Gastrocnemius medialis (tissue), 4 donors: Measurements from ENCODE around the gene ULBP2. TPM values are rescaled to one million over a fixed set of nuclear protein-coding genes. Genes with fewer than 3 reads are reported as not detected.
A peak's percentile ranks its signal among the peaks of the same experiment; 100 is the strongest.

Experiments used
- ATAC-seq, 2 donors: fragments of 150-250 bp; one replicate each; pipeline ENCODE4 v1.9.1; 2016
- DNase-seq, 2 donors: peaks; one replicate each; pipeline ENCODE4 v3.0.0-alpha.2; 2019
- H3K27ac ChIP-seq, 4 donors: fragments of 200-600 bp; sonication (generic); 1 replicate in 1 of 4; 2 replicates in 3 of 4; pipeline ENCODE4 v1.5.1; 2016 to 2018; ENCODE audit warnings: mild to moderate bottlenecking in 2 of 4, moderate library complexity in 1 of 4
- H3K27me3 ChIP-seq, 3 donors: fragments of 200-600 bp; sonication (generic) in 2 of 3; 1 replicate in 1 of 3; 2 replicates in 2 of 3; pipeline versions ENCODE4 v1.5.1 to v1.6.0; 2016 to 2019; ENCODE audit warnings: mild to moderate bottlenecking in 1 of 3, moderate library complexity in 1 of 3
- H3K36me3 ChIP-seq, 2 donors: fragments of 200-600 bp; sonication (generic) in 1 of 2; one replicate each; pipeline ENCODE4 v1.5.1; 2017 to 2018
- H3K4me1 ChIP-seq, 2 donors: fragments of 200-600 bp; sonication (generic) in 1 of 2; one replicate each; pipeline ENCODE4 v1.5.1; 2016 to 2017; ENCODE audit warnings: mild to moderate bottlenecking in 2 of 2
- H3K4me3 ChIP-seq, 4 donors: fragments of 200-600 bp; sonication (generic) in 3 of 4; 1 replicate in 1 of 4; 2 replicates in 3 of 4; pipeline ENCODE4 v1.5.1; 2016 to 2019; ENCODE audit warnings: mild to moderate bottlenecking in 2 of 4
- H3K9me3 ChIP-seq, 3 donors: fragments of 200-600 bp; sonication (generic) in 2 of 3; 1 replicate in 1 of 3; 2 replicates in 2 of 3; pipeline ENCODE4 v1.5.1; 2016 to 2019
- POLR2A ChIP-seq, 2 donors: fragments of 450-650 bp; IDR thresholded peaks; one replicate each; pipeline ENCODE4 v1.6.1; 2017; ENCODE audit warnings: antibody characterized with exemption in 2 of 2, mild to moderate bottlenecking in 2 of 2, moderate library complexity in 2 of 2
- in situ Hi-C, 4 donors: fragments of 200-750 bp; cut with MboI; loops; one replicate each; pipeline versions ENCODE4 v1.15.0 to v1.8.0; 2017; ENCODE audit warnings: low sequenced_read_pairs in 4 of 4
- intact Hi-C: fragments of 100-400 bp; cut with DNase I; formaldehyde crosslinking; loops from one replicate; pipeline ENCODE4 v1.15.1; 2023; ENCODE audit warnings: low total_unique reads
- total RNA-seq, 4 donors: library from RNA; depleted of rRNA; stranded (reverse); fragments of >200 nt; gene quantifications; one replicate each; pipeline versions ENCODE4 v1.1.0 to v1.2.3, GENCODE V29; 2016
- TF ChIP-seq, protein P1 (sequence below), 5 experiments: fragments of 450-650 bp in 3 of 5; fragments of 200-600 bp in 2 of 5; sonication (generic) in 2 of 5; IDR thresholded peaks in 4 of 5; conservative IDR thresholded peaks in 1 of 5; 1 replicate in 4 of 5; 2 replicates in 1 of 5; pipeline ENCODE4 v1.5.1; 2016 to 2019; ENCODE audit warnings: antibody characterized with exemption in 5 of 5, mild to moderate bottlenecking in 3 of 5, moderate library complexity in 3 of 5

Gene ULBP2
- total RNA-seq, 4 donors from 2014 or later, result 0.44 to 0.49 TPM; not detected in 2

DNA sequence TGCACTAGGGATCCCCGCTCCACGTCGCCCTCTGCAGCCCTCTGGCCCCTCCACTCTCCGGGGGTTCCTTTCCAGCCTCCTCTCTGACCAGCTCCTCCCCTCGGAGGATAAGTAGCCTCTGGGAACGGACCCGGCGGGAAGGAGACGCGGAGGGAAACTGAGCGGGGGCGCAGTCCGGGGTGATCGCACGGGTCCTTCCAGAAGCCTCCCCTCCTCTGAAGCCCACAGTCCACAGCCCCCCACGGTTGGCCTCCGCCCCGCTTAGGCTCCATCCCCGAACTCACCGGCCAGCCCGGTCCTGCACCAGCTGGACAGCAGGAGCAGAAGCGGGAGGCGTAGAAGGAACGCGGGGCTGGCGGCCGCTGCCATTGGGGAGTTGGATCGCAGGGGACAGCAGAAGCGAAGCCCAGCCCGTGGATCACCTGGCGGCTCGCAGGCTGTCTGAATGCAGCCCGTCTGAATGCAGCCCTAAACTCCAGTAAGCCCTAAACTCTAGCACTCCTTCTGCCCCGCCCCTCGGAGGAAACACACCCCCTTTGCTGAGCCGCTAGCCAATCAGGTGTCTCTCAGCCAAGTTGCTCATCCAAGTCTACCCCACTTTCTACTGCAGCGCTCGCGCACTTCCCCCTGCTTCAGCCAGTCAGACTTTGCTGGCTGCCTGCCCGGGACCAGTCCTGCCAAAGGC, 19.0 kb upstream of the ULBP2 start, which contains the start of gene RAET1G:
RAET1G (minus strand) TSS at position 480 of the 685 bp plus-strand sequence; CDS start at position 369, 111 bp downstream.
- peak within 1 kb of the TSS; percentile 52 to 68 (median 56) for H3K4me3 ChIP-seq
- H3K27ac ChIP-seq, result no peak within 1 kb of the TSS
- in situ Hi-C loops (loop anchor here (5.0 to 10.0 kb wide), 4 partner anchors 75 to 90 kb away; no protein-coding TSS in a partner anchor), intact Hi-C loops (loop anchor here (10.0 kb wide), 1 partner anchor 198 kb away; no protein-coding TSS in a partner anchor)
- TF ChIP-seq POLR2A (IDR thresholded peaks at IDR 0.05), result peak in 1 of 2 donors; percentile 29
- TF ChIP-seq, protein P1, sequence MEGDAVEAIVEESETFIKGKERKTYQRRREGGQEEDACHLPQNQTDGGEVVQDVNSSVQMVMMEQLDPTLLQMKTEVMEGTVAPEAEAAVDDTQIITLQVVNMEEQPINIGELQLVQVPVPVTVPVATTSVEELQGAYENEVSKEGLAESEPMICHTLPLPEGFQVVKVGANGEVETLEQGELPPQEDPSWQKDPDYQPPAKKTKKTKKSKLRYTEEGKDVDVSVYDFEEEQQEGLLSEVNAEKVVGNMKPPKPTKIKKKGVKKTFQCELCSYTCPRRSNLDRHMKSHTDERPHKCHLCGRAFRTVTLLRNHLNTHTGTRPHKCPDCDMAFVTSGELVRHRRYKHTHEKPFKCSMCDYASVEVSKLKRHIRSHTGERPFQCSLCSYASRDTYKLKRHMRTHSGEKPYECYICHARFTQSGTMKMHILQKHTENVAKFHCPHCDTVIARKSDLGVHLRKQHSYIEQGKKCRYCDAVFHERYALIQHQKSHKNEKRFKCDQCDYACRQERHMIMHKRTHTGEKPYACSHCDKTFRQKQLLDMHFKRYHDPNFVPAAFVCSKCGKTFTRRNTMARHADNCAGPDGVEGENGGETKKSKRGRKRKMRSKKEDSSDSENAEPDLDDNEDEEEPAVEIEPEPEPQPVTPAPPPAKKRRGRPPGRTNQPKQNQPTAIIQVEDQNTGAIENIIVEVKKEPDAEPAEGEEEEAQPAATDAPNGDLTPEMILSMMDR (IDR thresholded peaks at IDR 0.05 in 4 of 5, conservative IDR thresholded peaks at IDR 0.05 in 1 of 5), result no peak
- H3K9me3 ChIP-seq, result no peaks in the 10 kb centered on the region
- DNase-seq (peak; percentile 71 to 77), ATAC-seq (peak; percentile 67 to 84)
- peaks cover 0 to 3% (median 0%) of the 10 kb centered on the region in 3 donors for H3K27me3 ChIP-seq
- H3K4me1 ChIP-seq, result peaks cover 15 to 18% of the 10 kb centered on the region in 2 donors
- H3K36me3 ChIP-seq, result no peaks in the 10 kb centered on the region

DNA sequence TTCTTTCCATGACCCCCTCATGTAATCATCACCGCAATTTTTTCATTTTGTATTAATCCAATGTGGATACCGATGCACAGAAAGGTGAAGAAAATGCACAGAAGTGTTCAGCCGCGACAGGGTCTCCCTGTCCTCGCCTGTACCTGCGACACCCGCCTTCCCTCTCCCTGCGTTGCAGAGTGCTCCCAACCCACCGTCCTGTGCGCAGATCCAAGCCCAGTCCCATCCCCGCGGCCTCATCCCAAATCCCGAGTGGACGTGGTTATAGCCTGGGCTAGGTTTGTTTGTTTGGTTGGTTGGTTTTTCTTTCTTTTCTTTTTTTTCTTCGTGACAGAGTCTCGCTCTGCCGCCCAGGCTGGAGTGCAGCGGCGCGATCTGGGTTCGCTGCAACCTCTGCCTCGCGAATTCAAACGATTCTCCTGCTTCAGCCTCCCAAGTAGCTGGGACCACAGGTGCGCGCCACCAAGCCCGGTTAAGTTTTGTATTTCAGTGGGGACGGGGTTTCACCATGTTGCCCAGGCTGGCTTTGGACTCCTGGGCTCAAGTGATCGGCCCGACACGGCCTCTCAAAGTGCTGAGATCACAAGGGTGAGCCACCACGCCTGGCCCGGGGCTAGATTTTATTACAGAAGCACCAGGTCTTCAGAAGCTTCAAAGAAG, 18.4 kb upstream of the ULBP2 start:
- Histone ChIP-seq H3K36me3 (no peaks in the 10 kb centered on the region), H3K4me3 (peak overlapping the region; percentile 52 to 68 (median 56)), H3K27me3 (peaks cover 0 to 3% (median 0%) of the 10 kb centered on the region in 3 donors), H3K27ac (no peak overlapping the region), H3K4me1 (peaks cover 15 to 18% of the 10 kb centered on the region in 2 donors), H3K9me3 (no peaks in the 10 kb centered on the region)
- DNase-seq (no peak), ATAC-seq (no peak)
- in situ Hi-C loops, result loop anchor here (5.0 to 10.0 kb wide), 4 partner anchors 76 to 91 kb away; no protein-coding TSS in a partner anchor
- TF ChIP-seq, protein P1 (IDR thresholded peaks at IDR 0.05 in 4 of 5, conservative IDR thresholded peaks at IDR 0.05 in 1 of 5), result no peak
- TF ChIP-seq POLR2A (IDR thresholded peaks at IDR 0.05), result no peak
- intact Hi-C loops, result loop anchor here (10.0 kb wide), 1 partner anchor 199 kb away; no protein-coding TSS in a partner anchor

DNA sequence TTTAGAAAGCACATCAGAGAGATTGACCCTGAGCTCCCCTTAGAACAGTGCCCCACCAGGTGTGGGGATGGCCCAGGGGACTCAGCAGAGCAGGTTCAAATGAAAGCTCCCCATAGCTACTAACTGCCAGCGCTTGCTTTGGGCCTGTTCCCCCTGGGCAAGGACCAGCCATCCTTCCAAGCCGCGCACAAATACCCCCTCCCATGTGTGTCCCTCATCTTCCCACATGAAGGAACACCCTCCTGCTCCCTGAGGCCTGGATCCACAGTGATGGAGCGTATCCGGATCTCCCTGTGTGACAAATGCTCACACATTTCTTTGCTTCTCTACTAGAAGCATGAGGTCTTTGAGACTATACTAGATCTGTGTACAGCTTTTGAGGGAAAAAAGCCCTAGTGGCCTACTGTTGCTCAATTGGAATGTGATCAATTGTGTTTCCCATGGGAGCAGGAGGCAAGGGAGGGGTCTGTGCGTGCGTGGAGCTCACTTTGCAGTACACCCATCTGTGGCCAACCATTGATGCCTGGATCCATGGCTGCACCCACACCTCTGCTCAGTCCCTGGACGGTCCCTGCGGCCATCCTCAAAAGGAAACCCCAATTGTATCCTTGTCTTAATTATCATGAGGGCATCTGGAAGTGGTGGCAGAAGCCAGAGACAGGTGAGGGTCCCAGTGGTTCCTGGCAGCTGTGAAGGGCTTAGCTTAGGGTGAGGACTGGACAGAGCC, 17.4 kb upstream of the ULBP2 start:
- no peak overlapping the region for H3K4me3 ChIP-seq
- DNase-seq (no peak), ATAC-seq (no peak)
- no peaks in the 10 kb centered on the region for H3K9me3 ChIP-seq
- H3K4me1 ChIP-seq, result peaks cover 15 to 18% of the 10 kb centered on the region in 2 donors
- peaks cover 0 to 6% (median 6%) of the 10 kb centered on the region in 3 donors for H3K27me3 ChIP-seq
- no peak overlapping the region for H3K27ac ChIP-seq
- intact Hi-C loops (loop anchor here (10.0 kb wide), 1 partner anchor 200 kb away; no protein-coding TSS in a partner anchor), in situ Hi-C loops (loop anchor here (5.0 to 10.0 kb wide), 4 partner anchors 77 to 92 kb away; no protein-coding TSS in a partner anchor)
- no peaks in the 10 kb centered on the region for H3K36me3 ChIP-seq
- TF ChIP-seq POLR2A (IDR thresholded peaks at IDR 0.05), result no peak
- TF ChIP-seq, protein P1 (IDR thresholded peaks at IDR 0.05 in 4 of 5, conservative IDR thresholded peaks at IDR 0.05 in 1 of 5), result no peak

DNA sequence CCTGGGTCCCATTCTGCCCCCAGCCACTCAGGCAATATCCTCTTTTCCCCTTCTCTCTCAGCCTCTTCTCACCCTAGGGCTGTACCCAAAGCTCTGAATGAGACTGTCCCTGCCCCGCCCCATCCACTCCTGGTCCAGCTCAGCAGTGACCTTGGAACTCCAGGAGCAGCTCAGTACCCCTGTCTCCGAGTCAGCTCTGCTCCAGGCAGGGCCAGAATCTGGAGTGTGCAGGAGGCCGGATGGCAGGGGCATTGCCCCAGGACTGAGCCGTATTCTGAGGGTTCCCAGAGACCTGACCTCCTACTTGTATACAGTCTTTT, 16.9 kb upstream of the ULBP2 start:
- H3K4me1 ChIP-seq, result peaks cover 15 to 18% of the 10 kb centered on the region in 2 donors
- no peak overlapping the region for H3K4me3 ChIP-seq
- no peak for ATAC-seq
- TF ChIP-seq, protein P1 (IDR thresholded peaks at IDR 0.05 in 4 of 5, conservative IDR thresholded peaks at IDR 0.05 in 1 of 5), result no peak
- no peak for TF ChIP-seq POLR2A (IDR thresholded peaks at IDR 0.05)
- DNase-seq, result no peak
- no peak overlapping the region for H3K27ac ChIP-seq
- H3K9me3 ChIP-seq, result no peaks in the 10 kb centered on the region
- in situ Hi-C loops (loop anchor here (5.0 to 10.0 kb wide), 4 partner anchors 78 to 93 kb away; no protein-coding TSS in a partner anchor), intact Hi-C loops (loop anchor here (5.0 to 10.0 kb wide), 2 partner anchors 200 to 358 kb away; partner anchors contain the start of gene GINM1)
- no peaks in the 10 kb centered on the region for H3K36me3 ChIP-seq
- peaks cover 0 to 11% (median 9%) of the 10 kb centered on the region in 3 donors for H3K27me3 ChIP-seq
